HG03378 (cell line): ENCODE measurements around the gene KRTDAP.
"Not testable (repeated sequence)": the region's sequence is repeated elsewhere in the genome, so short reads cannot be mapped to it uniquely, and the experiment has no call there.

Source experiments
- ATAC-seq: cut with Tn5 transposase; IDR thresholded peaks from one replicate; pipeline ENCODE4 v1.9.1; 2021; ENCODE audit warnings: mild to moderate bottlenecking, moderate library complexity; ENCODE audit not compliant: unreplicated experiment

Gene KRTDAP

DNA sequence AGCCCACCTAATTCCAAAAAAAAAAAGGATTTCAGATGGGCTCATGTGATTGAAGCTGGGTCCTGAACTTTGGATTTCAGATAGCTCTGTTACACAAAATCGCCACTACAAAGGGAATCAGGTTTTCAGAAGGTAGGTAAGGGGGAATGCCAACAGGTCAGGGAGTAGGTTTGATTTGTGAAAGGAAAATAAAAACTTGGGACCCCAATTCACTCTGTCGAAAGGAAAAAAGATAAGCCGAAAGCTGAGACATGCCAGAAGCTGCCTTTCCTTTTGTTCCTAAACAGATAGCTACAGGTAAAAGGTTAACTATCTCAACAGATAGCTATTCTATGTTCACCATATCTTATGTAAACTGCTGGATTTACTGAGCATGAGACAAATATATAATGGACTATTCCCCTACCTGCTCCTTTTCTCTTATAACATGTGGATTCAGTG lies 4.0 kb downstream of the KRTDAP start:
- ATAC-seq = no peak

DNA sequence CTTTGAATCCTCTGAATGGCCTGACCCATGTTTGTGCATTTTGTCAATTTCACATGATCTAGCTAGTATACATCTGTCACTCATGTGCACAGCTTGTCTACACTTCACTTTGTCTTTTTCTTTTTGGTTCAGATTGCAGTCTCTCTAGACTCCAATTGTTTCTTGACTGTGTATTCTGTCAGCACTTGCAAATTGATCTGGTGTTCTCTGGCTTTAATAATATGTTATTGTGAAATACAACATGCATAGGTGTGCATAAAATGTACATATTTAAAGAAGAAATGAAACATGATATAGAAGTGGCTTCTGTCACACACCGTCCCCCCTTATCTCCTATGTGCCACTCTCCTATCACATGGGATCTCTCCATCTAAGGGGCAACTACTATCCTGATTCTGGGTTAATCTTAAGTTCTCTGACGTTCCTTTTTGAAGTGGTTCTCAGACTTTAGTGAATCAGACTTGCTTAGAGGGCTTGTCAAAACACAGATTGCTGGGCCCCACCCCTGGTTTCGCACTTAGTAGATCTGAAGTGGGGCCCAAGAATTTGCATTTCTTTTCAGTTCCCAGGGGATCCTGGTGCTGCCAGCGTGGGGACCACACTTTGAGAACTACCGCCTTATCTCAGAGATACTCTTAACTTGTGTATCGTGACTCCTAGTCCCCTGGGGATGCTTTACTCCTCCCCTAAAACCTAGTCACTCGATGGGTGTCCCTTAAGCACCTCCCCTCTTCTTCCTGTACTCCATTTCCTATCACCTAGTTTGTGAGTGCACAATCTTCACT lies 5.8 kb downstream of the KRTDAP start:
- peak; percentile 73 for ATAC-seq

DNA sequence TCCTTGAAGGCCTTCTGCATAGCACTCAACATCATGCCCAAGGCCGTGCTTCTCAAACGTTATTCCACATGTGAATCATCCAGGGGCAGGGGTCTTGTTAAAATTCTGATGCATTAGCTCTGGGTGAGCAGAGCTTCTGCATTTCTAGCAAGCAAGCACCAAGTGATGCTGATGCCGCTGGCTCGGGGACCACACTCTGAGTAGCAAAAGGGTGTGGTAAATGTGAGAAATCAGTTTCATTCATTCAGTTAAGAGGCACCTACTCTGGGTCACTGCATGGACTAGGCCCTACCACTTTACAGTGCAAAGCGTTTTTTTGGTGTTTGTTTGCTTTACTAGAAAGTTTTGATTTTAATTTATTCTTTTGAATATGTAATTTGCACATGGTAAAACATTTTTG lies 7.2 kb downstream of the KRTDAP start:
- ATAC-seq = no peak

DNA sequence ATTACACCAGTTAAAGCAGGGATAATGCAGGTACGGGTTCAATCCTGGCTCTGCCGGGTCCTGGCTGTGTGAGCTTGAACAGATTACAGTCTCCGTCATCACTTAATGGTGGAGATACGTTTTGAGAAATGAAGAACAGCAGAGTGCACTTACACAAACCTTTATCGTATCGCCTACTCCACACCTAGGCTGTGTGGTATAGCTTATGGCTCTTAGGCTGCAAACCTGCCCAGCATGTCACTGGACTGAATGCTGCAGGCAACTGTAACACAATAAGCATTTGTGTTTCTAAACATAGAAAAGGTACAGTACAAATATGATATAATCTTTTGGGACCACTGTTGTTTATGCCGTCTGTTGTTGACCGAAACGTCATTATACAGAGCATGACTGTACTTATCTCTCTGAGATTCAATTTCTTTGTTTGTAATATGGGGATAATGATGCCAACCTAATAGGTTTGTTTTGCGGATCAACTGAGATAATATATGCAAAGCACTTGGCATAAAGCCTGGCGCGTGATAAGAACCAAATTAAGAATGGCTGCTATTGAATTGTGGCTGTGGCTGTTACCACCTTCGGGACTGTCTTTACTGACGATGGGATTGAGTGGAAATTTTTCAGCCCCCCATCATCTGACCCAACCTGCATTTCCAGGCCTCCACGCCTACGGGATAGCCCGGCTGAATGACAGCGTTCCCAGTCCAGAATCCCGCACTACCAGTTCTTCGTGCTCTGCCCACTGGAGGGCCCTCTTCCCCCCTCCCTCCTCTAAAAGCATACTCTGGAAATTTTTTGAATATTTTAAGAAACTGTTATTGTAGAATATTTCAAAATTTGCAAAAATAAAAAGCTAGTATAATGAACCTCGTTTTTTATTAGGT lies 11.2 kb downstream of the KRTDAP start:
- no peak for ATAC-seq

DNA sequence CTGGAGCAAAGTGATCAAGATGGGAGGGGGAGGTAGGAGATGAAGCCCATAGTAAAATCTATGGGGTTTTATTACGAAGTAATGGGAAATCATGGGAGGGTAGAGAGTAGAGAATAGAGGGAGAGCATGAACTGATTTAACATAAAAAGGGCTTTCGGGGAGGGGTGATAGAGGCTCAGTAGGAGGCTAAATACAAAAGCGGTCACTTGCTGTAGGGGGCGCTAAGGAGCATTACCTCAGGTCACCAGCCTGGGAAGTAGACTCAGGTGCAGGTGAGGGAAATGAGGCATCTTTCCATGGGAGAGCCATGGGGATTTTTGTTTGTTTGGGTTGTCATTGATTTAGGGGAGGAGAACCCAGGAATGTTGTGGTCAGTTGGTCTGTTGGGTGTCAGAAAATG lies 14.1 kb downstream of the KRTDAP start:
- no peak for ATAC-seq

DNA sequence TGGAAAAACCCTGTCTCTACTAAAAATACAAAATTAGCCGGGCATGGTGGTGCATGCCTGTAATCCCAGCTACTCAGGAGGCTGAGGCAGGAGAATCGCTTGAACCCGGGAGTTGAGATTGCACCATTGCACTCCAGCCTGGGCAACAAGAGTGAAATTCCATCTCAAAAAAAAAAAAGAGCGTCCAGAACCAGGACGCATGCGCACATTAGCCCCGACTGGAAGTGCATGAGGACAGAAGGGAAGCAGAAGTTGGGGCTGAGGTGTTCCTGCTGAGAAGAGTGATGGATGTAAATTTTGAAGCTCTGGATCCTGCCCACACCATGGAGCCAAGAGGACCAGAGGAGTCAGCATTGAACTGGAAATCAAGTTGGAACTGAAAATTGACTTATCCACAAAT lies 15.7 kb downstream of the KRTDAP start:
- ATAC-seq = not testable (repeated sequence)

DNA sequence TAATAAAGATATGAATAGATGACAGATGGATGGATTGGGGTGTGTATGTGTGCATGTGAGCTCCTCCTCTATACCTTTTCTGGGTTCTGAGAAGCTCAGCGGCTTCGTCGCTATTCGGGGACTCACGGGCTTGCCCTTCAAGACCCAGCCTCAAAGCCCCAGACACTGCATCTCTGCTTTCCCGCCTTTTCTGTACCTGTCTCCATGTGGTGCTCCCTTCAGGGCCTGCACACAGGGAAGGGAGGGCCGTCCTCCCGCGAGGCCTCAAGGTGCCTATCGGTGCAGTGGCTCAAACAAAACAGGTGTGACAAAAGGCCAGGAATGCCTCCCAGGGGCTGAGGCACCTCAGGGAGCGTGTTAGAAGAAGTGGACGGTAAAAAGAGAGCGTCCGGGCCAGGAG lies 16.2 kb downstream of the KRTDAP start:
- no peak for ATAC-seq

DNA sequence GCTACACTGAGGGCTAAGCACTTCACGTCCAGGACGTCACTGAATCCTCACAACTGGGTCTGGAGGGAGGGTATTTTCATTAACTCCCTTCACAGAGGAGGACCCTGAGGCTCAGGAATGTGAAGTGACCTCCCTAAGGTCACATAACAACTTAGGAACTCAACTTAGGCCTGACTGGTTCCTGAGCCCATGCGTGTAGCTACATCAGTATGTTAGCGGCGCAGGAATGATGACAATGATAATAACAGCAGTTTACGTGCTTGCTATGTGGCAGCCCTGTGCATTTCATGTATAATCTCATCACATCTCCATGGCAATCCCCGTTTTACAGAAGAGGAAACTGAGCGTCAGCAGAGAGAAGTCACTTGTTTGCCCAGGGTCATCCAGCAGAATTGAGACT lies 18.3 kb downstream of the KRTDAP start:
- no peak for ATAC-seq

DNA sequence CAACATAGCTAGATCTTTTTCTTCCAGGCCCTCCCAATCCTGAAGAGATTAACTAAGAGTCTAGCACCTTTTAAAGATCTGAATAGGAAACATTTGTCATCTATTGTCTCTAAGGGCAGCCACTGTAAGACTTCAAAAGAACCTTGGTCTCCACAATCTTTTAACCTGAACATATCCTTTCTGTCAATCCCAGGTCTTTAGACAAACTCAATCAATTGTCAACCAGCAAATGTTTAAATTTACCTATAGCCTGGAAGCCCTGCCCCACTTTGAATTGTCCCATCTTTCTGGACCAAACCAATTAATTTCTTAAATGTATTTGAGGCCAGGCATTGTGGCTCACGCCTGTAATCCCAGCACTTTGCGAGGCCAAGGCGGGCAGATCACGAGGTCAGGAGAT lies 19.2 kb downstream of the KRTDAP start:
- ATAC-seq = not testable (repeated sequence)

DNA sequence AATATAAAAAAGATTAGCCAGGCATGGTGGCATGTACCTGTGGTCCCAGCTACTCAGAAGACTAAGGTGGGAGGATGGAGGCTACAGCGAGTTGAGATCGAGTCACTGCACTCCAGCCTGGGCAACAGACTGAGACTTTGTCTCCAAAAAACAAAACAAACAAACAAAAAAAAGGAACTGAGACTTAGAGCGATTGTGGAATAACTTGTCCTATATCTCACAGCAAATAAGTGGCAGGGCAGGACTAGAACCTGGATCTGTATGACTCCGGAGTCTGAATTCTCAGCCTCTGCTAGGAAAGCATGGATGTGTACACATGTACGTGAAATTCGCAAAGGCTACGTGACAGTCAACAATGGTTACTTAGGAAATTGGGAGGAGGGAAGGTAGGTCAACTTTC lies 20.1 kb downstream of the KRTDAP start:
- ATAC-seq = no peak

DNA sequence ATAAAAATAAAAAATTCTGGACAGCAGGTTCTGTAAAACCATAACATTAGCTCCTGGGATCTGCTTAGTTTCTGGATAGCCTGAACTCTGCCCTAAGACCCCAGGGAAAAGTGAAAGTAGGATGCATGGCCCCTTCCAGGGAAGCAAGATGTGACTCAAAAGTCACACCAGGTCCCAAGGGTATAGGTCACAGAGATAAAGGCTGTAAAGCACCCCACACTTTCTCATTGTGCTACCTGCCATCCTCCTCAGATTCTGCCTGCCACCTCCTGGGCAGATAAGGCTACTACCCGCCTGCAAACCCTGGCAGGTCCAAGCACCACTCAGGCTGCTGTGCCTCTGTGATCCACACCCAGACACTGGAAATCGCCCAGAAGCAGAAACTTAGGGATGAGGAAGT lies 21.6 kb downstream of the KRTDAP start:
- ATAC-seq = peak; percentile 63

DNA sequence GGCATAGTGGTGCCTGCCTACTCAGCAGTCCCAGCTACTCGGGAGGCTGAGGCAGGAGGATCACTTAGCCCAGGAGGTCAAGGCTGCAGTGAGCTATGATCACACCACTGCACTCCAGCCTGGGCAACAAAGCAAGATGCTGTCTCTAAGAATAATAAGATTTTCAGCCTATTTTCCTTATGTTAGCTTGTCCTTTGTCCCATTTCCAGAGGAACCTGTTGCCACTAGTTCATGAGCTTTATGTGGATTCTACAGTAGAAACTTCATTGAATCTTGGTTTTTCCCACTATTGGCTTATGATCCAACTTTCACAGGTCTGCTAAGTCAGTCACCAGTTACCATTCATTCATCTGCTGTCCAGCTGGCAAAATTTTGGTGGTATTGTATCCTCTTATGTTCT lies 24.0 kb downstream of the KRTDAP start:
- ATAC-seq = no peak

DNA sequence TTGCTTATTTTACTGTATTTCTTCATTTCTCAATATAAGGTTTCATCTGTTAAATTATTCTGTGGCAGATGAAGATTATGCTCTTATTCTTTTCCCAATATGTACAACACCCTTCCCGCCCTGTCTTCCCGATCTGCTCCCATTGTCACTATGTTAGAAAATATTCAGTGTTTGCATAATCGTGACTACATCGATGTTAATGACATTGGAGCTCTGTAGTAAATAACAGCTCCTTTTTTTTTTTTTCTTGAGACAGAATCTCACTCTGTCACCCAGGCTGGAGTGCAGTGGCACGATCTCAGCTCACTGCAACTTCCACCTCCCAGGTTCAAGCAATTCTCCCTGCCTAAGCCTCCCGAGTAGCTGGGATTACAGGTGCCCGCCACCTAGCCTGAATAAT lies 27.3 kb downstream of the KRTDAP start:
- not testable (repeated sequence) for ATAC-seq

DNA sequence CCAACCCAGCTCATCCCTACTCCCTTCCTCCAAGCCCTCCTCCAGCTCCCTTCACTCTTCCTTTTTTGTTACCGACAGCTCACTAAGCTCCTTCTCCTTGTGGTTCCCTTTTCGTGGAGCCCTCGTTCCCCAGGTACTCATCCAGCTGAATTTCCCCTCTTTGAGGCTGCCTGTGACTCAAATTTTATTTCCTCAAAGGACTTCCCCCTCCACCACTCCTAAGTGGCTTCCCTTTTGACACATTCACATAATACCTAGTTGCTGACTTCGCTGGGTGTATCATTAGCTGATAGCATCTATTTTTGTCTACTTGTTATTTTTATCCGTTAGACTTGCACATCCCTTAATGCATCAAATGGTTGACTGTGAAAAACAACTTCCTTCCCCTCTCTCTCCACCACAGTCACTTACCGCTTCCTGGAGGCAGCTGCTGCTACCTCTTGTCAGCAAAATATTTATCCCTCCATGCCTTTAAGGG lies 27.7 kb downstream of the KRTDAP start:
- ATAC-seq = peak; percentile 62

DNA sequence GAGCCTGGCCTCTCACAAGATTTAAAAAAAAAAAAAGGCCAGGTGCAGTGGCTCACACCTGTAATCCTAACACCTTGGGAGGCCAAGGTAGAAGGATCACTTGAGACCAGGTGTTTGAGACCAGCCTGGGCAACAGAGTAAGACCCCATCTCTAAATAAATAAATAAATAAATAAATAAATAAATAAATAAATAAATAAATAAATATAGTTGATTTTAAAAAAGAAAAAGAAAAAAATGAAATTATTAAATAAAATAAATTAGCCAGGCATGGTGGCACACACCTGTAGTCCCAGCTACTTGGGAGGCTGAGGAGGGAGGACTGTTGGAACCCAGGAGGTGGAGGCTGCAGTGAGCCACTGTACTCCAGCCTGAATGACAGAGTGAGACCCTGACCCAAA lies 28.5 kb downstream of the KRTDAP start:
- ATAC-seq = not testable (repeated sequence)

DNA sequence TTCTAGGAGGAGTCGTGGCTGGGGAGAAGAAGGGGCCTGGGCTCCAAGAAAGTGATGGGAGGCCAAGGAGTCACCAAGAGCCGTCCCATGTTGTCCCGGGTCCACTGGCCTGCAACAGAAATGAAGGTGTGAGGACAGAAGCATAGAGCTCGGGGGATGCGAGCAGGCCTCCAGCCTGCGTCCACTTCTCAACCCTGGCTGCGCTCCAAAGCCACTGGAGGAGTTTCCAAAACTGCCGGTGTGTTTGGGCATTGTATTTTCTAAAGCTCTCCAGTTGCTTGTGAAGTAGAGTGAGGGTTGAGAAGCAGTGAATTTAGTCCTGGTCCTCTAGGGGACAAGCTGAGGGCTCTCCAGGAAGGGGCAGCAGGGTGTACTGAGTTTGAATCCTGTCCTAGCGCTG lies 29.2 kb downstream of the KRTDAP start:
- no peak for ATAC-seq

DNA sequence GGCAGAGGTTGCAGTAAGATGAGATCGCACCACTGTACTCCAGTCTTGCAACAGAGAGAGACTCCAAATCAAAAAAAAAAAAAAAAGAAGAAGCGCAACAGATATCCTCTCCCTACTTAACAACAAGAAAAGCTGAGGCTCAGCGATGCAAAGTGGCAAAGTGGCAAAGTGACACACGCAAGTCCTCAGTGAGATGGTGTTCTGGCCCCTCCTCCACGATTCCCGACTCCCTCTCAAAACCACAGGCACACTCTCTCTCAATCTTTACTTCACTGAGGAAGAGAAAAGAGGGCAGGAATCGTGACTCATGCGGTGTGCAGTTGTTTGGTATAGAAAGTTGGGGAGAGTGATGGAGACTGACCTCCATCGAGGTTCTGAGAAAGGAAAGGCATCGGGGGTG lies 29.7 kb downstream of the KRTDAP start:
- ATAC-seq = no peak

DNA sequence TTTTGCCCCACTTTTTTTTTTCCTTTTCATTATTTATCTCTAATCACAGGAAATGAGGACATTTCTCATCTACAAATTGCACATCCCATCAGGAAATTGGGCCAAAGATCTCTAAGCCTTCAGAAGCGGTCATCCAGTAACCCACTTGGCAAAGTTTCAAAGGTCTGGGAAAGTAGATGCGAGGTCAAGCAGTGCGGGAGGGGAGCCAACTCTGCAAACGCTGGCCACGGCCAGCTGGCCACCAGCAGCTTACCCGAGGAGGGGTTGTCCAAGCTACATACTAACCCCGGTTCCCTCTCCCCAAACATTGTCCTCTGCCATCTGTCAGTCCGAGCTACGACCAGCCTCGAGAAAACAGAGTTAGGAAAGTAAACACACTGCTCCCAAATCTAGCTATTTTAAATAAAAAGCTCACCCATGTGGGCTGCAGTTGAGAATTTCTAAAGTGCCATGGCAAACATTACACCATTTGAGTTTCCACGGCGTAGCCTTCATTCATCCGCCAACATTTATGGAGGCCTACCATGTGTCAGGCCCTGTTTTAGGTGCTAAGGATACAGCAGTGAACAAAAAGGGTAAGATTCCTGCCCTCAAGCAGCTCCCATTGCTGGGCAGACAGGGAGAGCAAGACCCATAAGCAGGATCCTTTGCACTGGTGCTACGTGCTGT lies 30.7 kb downstream of the KRTDAP start:
- no peak for ATAC-seq

DNA sequence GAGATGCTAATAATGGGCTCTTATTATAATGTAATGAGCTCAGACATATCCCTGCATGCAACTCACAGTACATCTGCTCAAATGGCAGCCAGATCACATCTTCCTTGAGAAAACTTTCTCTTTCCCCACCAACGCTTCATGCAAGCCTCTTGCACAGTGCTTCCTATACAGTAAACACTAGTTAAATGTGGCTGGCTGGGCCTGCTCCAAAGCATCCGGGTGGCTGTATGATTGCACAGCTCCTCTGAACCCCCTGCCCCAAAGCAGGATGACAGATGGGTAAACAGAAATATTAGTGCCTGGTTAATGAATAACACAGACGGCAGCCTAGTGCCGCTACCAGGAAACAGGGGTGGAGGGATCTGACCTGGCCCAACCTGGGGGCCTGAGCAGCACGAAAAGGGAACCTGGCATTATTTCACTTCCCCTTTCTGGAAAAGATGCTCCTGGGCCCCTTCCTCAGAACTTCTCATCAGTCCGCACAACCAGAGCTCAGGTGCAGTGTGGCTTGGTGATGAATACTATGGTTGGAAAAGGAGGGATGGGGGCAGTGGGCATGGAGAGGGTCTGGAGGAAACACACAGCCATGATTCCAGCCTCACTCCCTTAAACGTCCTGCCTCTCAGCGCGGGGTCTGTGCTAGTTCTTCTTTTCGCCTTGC lies 31.4 kb downstream of the KRTDAP start:
- ATAC-seq = no peak

DNA sequence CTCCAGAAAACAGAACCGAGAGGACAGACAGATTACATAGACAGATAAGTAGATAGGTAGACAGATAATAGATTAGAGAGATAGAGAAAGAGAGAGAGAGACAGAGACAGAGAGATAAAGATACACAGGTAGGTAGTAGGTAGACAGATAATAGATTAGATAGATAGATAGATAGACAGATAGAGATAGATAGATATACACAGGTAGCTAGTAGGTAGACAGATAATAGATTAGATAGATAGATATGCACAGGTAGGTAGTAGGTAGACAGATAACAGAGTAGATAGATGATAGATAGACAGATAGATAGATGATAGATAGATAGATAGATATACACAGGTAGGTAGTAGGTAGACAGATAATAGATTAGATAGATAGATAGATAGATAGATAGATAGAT lies 32.1 kb downstream of the KRTDAP start:
- no peak for ATAC-seq

DNA sequence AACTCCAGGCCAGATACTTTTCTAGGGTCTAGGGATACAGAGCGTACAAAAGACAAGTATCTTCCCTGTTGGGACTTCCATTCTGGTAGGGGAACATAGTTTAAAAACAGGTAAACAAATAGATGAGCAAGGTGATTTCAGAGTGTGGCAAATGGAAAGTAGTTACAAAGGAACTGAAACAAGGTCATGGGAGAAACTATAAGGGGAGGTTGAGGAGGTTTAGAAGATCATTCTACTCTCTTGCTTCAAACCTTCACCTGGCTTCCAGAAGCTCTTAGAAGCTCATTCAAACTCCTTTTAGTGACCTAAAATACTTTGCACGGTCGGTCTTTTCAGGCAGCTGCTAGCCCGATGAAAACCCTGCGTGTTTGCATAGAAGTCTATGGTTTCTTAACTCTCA lies 33.1 kb downstream of the KRTDAP start:
- ATAC-seq = no peak
